HG02588 (cell line): ENCODE data around the gene TMEM169.
A peak's percentile ranks its signal among the peaks of the same experiment; 100 is the strongest.
"Not testable (repeated sequence)": the region's sequence is repeated elsewhere in the genome, so short reads cannot be mapped to it uniquely, and the experiment has no call there.

Experiments used
- ATAC-seq: cut with Tn5 transposase; IDR thresholded peaks from one replicate; pipeline ENCODE4 v1.9.1; 2021; ENCODE audit warnings: mild to moderate bottlenecking, moderate library complexity; ENCODE audit not compliant: unreplicated experiment

The TMEM169 gene

GRCh38 chr2:216126943-216127342, 45.2 kb downstream of the TMEM169 start:
- ATAC-seq, result no peak

GRCh38 chr2:216130346-216130971, 48.7 kb downstream of the TMEM169 start:
- no peak for ATAC-seq

- no peak for ATAC-seq
Measured at GRCh38 chr2:216131175-216131926, 49.6 kb downstream of the TMEM169 start.

- no peak for ATAC-seq
Measured at GRCh38 chr2:216132585-216132984, 50.9 kb downstream of the TMEM169 start.

DNA sequence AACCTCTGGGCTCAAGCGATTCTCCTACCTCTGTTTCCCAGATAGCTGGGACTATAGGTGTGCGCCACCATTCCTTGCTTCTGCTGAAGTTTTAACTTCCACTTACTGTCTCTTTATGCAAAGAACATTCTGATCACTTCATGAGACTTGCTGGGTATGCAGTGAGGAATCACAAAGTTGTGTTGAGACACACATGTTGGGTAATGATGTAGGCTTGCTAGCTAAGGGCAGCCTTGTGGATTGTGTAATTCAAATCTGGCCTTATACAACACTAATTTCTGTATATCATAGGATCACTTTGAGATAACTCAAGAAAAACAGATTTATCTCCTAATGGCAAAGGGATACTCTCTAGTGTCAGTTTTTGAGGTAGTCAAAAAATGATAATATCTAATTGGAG, 51.7 kb downstream of the TMEM169 start:
- ATAC-seq, result no peak

DNA sequence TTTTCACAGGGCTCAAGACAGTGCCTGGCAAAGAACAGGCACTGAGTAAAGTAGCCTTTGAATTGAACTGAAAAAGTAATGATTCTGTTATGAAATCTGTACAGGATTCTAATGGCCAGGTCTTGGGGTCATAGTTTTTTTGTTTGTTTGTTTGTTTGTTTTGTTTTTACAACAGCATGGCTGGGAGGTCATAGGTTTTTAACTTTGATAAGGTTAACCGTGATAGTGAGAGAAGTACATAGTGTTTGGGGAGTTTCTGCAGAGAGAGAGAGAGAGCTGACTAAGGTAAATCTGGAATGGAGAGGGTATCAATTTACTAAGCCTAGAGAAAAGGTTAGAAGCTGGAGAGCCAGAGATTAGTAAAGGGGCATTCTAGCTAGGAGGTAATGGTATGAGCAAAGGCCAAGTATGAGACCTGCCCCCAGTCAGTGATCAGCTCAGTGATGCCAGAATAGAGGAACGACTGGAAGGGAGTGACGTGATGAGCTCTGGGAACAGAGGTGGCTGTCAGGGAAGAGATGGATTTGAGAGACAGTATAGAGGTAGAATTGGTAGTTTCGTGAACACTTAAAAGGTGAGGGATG, 53.3 kb downstream of the TMEM169 start:
- ATAC-seq, result no peak

DNA sequence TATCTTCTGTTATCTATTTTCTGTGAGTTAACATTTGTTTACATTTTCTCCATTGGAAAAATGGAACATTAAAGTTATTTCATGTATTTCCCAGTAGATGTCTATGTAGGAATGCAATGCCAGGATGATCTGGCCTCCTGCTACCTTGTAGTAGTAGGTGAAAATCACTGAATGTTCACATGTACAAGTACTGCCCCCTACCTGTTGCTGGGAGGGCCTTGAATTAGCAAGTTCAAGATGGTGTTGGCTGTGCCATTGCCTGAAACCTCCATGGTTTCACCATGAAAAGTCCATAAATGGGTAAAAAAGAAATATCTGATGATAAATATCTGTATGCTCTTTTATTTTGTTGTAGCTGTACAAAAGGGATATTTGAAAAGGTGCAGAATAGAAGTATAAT, 58.2 kb downstream of the TMEM169 start:
- no peak for ATAC-seq

DNA sequence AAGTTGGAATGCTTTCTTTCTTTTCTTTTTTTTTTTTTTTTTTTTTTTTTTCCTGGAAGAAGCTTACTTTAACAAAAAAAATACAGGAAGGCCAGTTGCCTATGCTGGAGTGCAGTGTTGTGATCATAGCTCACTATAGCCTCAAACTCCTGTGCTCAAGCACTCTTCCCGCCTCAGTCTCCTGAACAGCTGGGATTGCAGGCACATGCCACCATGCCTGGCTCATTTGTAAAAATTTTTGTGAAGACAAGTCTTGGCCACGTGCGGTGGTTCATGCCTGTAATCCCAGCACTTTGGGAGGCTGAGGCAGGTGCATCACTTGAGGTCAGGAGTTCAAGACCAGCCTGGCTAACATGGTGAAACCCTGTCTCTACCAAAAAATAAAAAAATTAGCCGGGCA, 59.8 kb downstream of the TMEM169 start:
- ATAC-seq, result not testable (repeated sequence)

GRCh38 chr2:216142540-216142939, 60.8 kb downstream of the TMEM169 start:
- ATAC-seq, result peak; percentile 97

DNA sequence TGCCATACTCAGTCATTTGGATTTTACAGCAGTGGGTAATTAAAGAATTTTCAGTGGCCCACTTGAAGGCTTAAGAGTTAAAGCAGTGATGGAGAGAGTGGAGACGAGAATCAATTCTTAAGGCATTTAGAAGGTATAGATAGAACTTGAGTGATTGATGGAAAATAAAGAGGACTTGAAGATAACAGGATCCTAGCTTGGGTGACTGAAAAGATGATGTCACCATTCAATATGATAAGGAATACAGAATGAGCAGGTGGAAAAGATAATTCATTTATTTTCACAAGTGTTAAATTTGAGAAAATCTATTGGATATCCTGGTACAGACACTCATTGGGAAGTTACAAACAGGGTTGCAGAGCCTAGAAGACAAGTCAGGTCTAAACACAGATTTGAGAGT, 62.7 kb downstream of the TMEM169 start:
- ATAC-seq, result no peak

DNA sequence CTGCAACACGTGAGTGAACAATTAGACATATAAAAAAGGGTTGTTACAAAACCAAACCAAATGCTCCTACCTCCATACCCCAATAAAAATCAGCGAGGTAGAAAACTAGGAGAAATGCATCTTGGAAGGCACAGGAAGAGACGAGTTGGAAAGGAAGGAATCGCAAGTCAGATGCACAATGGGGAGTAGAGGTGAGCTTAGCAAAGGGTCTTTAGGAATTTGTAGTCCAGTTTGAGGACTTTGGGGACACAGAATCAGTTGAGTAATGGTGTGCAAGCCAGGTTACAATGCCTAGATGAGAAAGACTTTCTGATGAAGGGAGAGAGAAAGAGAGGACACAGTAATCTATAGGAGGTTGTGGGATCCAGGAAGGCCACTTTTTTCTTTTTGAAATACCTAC, 63.1 kb downstream of the TMEM169 start:
- ATAC-seq, result no peak

DNA sequence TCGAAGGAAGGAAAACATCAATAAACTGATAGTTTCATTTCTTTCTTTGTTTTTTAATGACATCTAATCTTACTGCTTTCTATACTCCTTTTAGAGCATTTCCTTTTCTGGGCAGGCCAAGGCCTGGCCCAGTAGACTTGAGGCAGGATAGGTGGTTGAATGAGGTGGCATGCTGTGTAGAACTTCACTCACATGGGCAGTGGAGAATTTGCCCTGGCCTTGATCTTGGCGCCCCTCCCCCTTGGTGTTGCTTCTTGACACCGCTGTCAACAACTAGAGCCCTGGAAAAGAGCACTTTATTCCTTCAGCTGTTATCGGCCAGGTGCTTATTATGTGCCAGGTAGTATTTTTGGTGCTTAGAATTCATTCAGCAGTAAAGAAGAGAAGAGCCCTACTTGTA, 64.9 kb downstream of the TMEM169 start:
- no peak for ATAC-seq

DNA sequence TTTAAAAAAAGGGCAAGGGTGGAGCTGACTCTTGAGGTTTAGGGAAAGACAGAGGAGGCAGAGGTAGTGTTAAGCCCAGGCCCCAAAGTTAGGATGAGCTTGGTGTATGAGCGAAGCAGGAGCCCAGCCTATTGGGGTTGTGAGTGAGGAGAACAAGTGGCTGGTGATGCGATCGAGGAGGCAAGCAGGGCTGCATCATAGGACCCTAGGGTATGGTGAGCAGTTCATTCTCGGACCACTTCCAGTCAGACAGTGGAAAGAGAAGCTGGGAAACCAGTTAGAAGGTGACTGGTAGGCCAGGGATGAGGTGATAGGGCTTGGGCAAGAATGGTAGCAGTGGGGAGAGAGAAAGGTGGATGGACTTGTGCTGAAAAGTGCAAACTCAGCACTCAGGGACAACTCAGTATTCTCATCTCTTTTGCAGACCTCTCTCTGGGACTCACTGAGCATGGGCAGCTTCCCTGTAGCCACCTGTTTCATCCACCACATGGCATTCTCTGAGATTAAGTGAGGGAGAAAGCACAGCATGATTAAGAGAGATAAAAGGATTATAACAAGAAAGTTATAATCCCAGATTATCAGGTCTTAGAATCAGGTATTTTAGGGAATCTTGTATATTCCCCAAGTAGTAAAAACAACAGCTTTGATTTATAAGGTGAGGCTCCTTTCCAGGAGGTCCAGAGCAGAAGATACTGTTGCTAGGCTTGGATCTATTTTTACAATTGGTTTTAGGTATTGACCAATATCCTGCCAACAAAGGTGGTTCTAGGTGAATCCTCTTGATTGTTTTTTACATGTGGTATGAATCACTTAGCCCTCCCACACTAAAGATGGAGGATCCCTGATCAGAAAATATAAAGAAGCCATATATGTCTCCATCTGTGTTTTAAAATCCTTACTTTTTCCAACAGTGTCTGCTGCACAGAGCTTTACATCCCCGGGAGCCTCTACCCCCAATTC, 65.7 kb downstream of the TMEM169 start:
- ATAC-seq, result no peak

- ATAC-seq, result no peak
Measured at GRCh38 chr2:216148983-216149382, 67.3 kb downstream of the TMEM169 start.

DNA sequence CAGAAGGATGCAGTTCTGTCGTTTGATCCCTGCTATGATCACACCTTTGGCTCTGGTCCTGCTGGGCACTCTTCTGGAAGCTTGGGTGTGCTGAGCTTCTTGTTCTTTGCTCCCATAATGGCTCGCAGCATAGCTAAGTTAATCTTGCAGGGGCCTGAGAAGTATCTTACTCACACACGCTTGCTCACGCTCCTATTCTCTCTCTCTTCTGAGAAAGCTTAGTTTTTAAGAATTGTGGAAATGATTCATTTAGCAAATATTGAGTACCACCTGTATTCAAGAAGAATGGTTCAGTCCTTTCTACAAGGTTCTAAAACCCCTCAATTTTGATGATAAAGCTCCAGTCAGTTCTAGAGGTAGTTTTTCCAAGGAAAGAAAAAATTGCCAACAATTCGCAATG, 68.0 kb downstream of the TMEM169 start:
- no peak for ATAC-seq

- no peak for ATAC-seq
Measured at GRCh38 chr2:216151313-216152025, 69.8 kb downstream of the TMEM169 start.
